ENCODE results near the gene KMT2C.
"Not testable (repeated sequence)": the region's sequence is repeated elsewhere in the genome, so short reads cannot be mapped to it uniquely, and the experiment has no call there.

KMT2C gene

GRCh38 chr7:152462995-152463708 lies 27.3 kb upstream of the KMT2C start:
- Mint-ChIP-seq H3K27ac (peak overlapping the region; percentile 89), H3K36me3 (ENCODE audit: low read depth) (peaks cover 1% of the 10 kb centered on the region), H3K4me3 (peak overlapping the region; percentile 96), H3K27me3 (ENCODE audit: low read depth) (no peaks in the 10 kb centered on the region), H3K9me3 (no peaks in the 10 kb centered on the region), H3K4me1 (ENCODE audit: low read depth) (peaks cover 10% of the 10 kb centered on the region)

GRCh38 chr7:152459724-152460251 lies 24.0 kb upstream of the KMT2C start:
- peaks cover 6% of the 10 kb centered on the region for H3K4me1 Mint-ChIP-seq (ENCODE audit: low read depth)
- H3K4me3 Mint-ChIP-seq = no peak overlapping the region
- H3K27ac Mint-ChIP-seq = no peak overlapping the region
- peaks cover 1% of the 10 kb centered on the region for H3K36me3 Mint-ChIP-seq (ENCODE audit: low read depth)
- no peaks in the 10 kb centered on the region for H3K9me3 Mint-ChIP-seq
- H3K27me3 Mint-ChIP-seq (ENCODE audit: low read depth) = no peaks in the 10 kb centered on the region

- Mint-ChIP-seq H3K4me1 (ENCODE audit: low read depth) (no peaks in the 10 kb centered on the region), H3K36me3 (ENCODE audit: low read depth) (no peaks in the 10 kb centered on the region), H3K27ac (no peak overlapping the region), H3K9me3 (no peaks in the 10 kb centered on the region), H3K4me3 (no peak overlapping the region), H3K27me3 (ENCODE audit: low read depth) (peaks cover 4% of the 10 kb centered on the region)
These were observed 15.6 kb upstream of the KMT2C start for GRCh38 chr7:152451356-152451755.

- H3K36me3 Mint-ChIP-seq (ENCODE audit: low read depth); H3K27me3 Mint-ChIP-seq (ENCODE audit: low read depth); H3K9me3 Mint-ChIP-seq; H3K4me3 Mint-ChIP-seq; H3K4me1 Mint-ChIP-seq (ENCODE audit: low read depth); H3K27ac Mint-ChIP-seq: not testable (repeated sequence)
These were observed 9.7 kb upstream of the KMT2C start for GRCh38 chr7:152445386-152446008.

GRCh38 chr7:152443586-152443985 lies 7.8 kb upstream of the KMT2C start:
- Mint-ChIP-seq H3K27ac (no peak overlapping the region), H3K4me1 (ENCODE audit: low read depth) (no peaks in the 10 kb centered on the region), H3K4me3 (no peak overlapping the region), H3K36me3 (ENCODE audit: low read depth) (no peaks in the 10 kb centered on the region), H3K9me3 (no peaks in the 10 kb centered on the region), H3K27me3 (ENCODE audit: low read depth) (peaks cover 9% of the 10 kb centered on the region)

GRCh38 chr7:152442330-152442835 lies 6.6 kb upstream of the KMT2C start:
- peaks cover 5% of the 10 kb centered on the region for H3K4me1 Mint-ChIP-seq (ENCODE audit: low read depth)
- no peaks in the 10 kb centered on the region for H3K36me3 Mint-ChIP-seq (ENCODE audit: low read depth)
- H3K27ac Mint-ChIP-seq = no peak overlapping the region
- H3K9me3 Mint-ChIP-seq = no peaks in the 10 kb centered on the region
- H3K27me3 Mint-ChIP-seq (ENCODE audit: low read depth) = peaks cover 14% of the 10 kb centered on the region
- no peak overlapping the region for H3K4me3 Mint-ChIP-seq

GRCh38 chr7:152441810-152442209 lies 6.0 kb upstream of the KMT2C start:
- H3K9me3 Mint-ChIP-seq; H3K36me3 Mint-ChIP-seq (ENCODE audit: low read depth); H3K4me3 Mint-ChIP-seq; H3K27ac Mint-ChIP-seq: not testable (repeated sequence)
- H3K27me3 Mint-ChIP-seq (ENCODE audit: low read depth) = peaks cover 14% of the 10 kb centered on the region
- H3K4me1 Mint-ChIP-seq (ENCODE audit: low read depth) = peaks cover 11% of the 10 kb centered on the region

- H3K27ac Mint-ChIP-seq, H3K4me3 Mint-ChIP-seq: not testable (repeated sequence)
- H3K4me1 Mint-ChIP-seq (ENCODE audit: low read depth) = peaks cover 11% of the 10 kb centered on the region
These were observed 5.4 kb upstream of the KMT2C start for GRCh38 chr7:152441168-152441567.

GRCh38 chr7:152438017-152438416 lies 2.2 kb upstream of the KMT2C start:
- H3K4me3 Mint-ChIP-seq; H3K27ac Mint-ChIP-seq; H3K9me3 Mint-ChIP-seq; H3K36me3 Mint-ChIP-seq (ENCODE audit: low read depth): not testable (repeated sequence)
- Mint-ChIP-seq H3K27me3 (ENCODE audit: low read depth) (peaks cover 14% of the 10 kb centered on the region), H3K4me1 (ENCODE audit: low read depth) (peaks cover 23% of the 10 kb centered on the region)

More at GRCh38 chr7:152441168-152441567, 5.4 kb upstream of the KMT2C start:
- not testable (repeated sequence) for H3K36me3 Mint-ChIP-seq (ENCODE audit: low read depth); H3K9me3 Mint-ChIP-seq
- H3K27me3 Mint-ChIP-seq (ENCODE audit: low read depth) = peaks cover 14% of the 10 kb centered on the region

GRCh38 chr7:152436931-152437575 lies 1.2 kb upstream of the KMT2C start:
- Mint-ChIP-seq H3K4me1 (ENCODE audit: low read depth) (peaks cover 23% of the 10 kb centered on the region), H3K27ac (peak overlapping the region; percentile 85), H3K4me3 (peak overlapping the region; percentile 64)
- H3K27me3 Mint-ChIP-seq (ENCODE audit: low read depth); H3K36me3 Mint-ChIP-seq (ENCODE audit: low read depth); H3K9me3 Mint-ChIP-seq: not testable (repeated sequence)

GRCh38 chr7:152436111-152436930 lies 518 bp upstream of the KMT2C start:
- Mint-ChIP-seq H3K36me3 (ENCODE audit: low read depth) (no peaks in the 10 kb centered on the region), H3K9me3 (no peaks in the 10 kb centered on the region), H3K4me1 (ENCODE audit: low read depth) (peaks cover 23% of the 10 kb centered on the region), H3K4me3 (peak overlapping the region; percentile 64), H3K27me3 (ENCODE audit: low read depth) (peaks cover 7% of the 10 kb centered on the region), H3K27ac (peak overlapping the region; percentile 85)

- not testable (repeated sequence) for H3K27me3 Mint-ChIP-seq (ENCODE audit: low read depth); H3K9me3 Mint-ChIP-seq; H3K36me3 Mint-ChIP-seq (ENCODE audit: low read depth)
- Mint-ChIP-seq H3K4me3 (peak overlapping the region; percentile 85), H3K27ac (peak overlapping the region; percentile 90), H3K4me1 (ENCODE audit: low read depth) (peaks cover 28% of the 10 kb centered on the region)
These were observed 1.1 kb downstream of the KMT2C start for GRCh38 chr7:152434511-152435383.

- Mint-ChIP-seq H3K4me1 (ENCODE audit: low read depth) (peaks cover 30% of the 10 kb centered on the region), H3K4me3 (peak overlapping the region; percentile 85), H3K27ac (peak overlapping the region; percentile 90)
- not testable (repeated sequence) for H3K36me3 Mint-ChIP-seq (ENCODE audit: low read depth); H3K27me3 Mint-ChIP-seq (ENCODE audit: low read depth); H3K9me3 Mint-ChIP-seq
These were observed 1.9 kb downstream of the KMT2C start for GRCh38 chr7:152433721-152434490.
